ENCODE results near the gene LIN54. TPM values are rescaled to one million over a fixed set of nuclear protein-coding genes. Genes with fewer than 3 reads are reported as not detected.
"Not testable (repeated sequence)": the region's sequence is repeated elsewhere in the genome, so short reads cannot be mapped to it uniquely, and the experiment has no call there.

LIN54 gene
- total and polyA plus RNA-seq, 10 donors: 2.0 to 15.3 (median 12.5) TPM

DNA sequence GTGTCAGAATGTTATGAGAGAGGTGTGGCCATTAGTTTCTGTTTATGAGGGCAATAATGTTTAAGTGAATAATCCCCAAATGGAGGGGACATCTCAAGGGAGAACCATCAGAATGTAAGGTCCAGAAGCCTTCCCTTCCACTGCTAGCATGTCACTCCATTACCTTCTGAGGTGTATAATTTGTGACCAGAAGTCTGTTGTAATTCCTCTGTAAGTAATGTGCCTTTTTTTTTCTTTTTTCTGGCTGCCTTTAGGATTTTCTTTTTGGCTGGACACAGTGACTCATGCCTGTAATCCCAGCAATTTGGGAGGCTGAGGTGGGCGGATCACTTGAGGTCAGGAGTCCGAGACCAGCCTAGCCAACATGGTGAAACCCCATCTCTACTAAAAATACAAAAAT, 13.6 kb upstream of the LIN54 start:
- H3K27me3 ChIP-seq (replicated peaks in 1 of 7): no peaks in the 10 kb centered on the region

GRCh38 chr4:83023599-83023998, 13.0 kb upstream of the LIN54 start:
- H3K36me3 ChIP-seq; H3K27me3 ChIP-seq (replicated peaks in 1 of 7); DNase-seq; H3K4me1 ChIP-seq; intact Hi-C loops (cut with DNase I; ENCODE audit: low total_unique reads); H3K27ac ChIP-seq; H3K4me3 ChIP-seq: not testable (repeated sequence)
- 94 to 100% (median 97%) methylated on average over 1 of the region's 1 CpG for WGBS, 5 donors
- peaks cover 0 to 22% (median 16%) of the 10 kb centered on the region in 8 donors for H3K9me3 ChIP-seq

More for the DNA sequence above, 13.6 kb upstream of the LIN54 start:
- 74 to 90% (median 88%) methylated on average over 2 of the region's 2 CpGs for WGBS, 5 donors
- DNase-seq: no peak
- peaks cover 0 to 9% (median 0%) of the 10 kb centered on the region in 6 donors for H3K4me1 ChIP-seq
- H3K4me3 ChIP-seq: no peak overlapping the region
- no peaks in the 10 kb centered on the region for H3K36me3 ChIP-seq
- intact Hi-C loops (cut with DNase I; ENCODE audit: low total_unique reads): no loop called here
- TF ChIP-seq POLR2A (IDR thresholded peaks at IDR 0.05): no peak
- TF ChIP-seq CTCF (IDR thresholded peaks at IDR 0.05 in 8 of 11, conservative IDR thresholded peaks at IDR 0.05 in 3 of 11): no peak
- TF ChIP-seq POLR2AphosphoS5 (IDR thresholded peaks at IDR 0.05): no peak
- no peak overlapping the region for H3K27ac ChIP-seq
- H3K9me3 ChIP-seq: peaks cover 0 to 22% (median 16%) of the 10 kb centered on the region in 8 donors

- DNase-seq: no peak
- Histone ChIP-seq H3K4me3 (no peak overlapping the region), H3K27me3 (replicated peaks in 1 of 7) (no peaks in the 10 kb centered on the region), H3K27ac (peak overlapping the region in 4 of 8 donors; percentile 13 to 56 (median 40)), H3K4me1 (peaks cover 0 to 9% (median 0%) of the 10 kb centered on the region in 6 donors), H3K9me3 (peaks cover 0 to 22% (median 16%) of the 10 kb centered on the region in 8 donors), H3K36me3 (no peaks in the 10 kb centered on the region)
- intact Hi-C loops (cut with DNase I; ENCODE audit: low total_unique reads): no loop called here
- WGBS, 5 donors: 58 to 73% (median 63%) methylated on average over 2 of the region's 2 CpGs
- TF ChIP-seq CTCF (IDR thresholded peaks at IDR 0.05 in 8 of 11, conservative IDR thresholded peaks at IDR 0.05 in 3 of 11) (no peak), POLR2AphosphoS5 (IDR thresholded peaks at IDR 0.05) (peak in 1 of 3 donors; percentile 15)
Measured at GRCh38 chr4:83022724-83023450, 12.3 kb upstream of the LIN54 start.

GRCh38 chr4:83019794-83020494, 9.3 kb upstream of the LIN54 start:
- no peaks in the 10 kb centered on the region for H3K27me3 ChIP-seq (replicated peaks in 1 of 7)
- H3K4me1 ChIP-seq: peaks cover 0 to 6% (median 0%) of the 10 kb centered on the region in 6 donors
- intact Hi-C loops (cut with DNase I; ENCODE audit: low total_unique reads): loop anchor here (10.0 kb wide), 1 partner anchor 115 kb away; the partner anchor contains the start of gene THAP9
- WGBS, 5 donors: 66 to 74% (median 73%) methylated on average over 3 of the region's 3 CpGs
- no peaks in the 10 kb centered on the region for H3K36me3 ChIP-seq
- TF ChIP-seq POLR2A (IDR thresholded peaks at IDR 0.05): no peak
- TF ChIP-seq CTCF (IDR thresholded peaks at IDR 0.05 in 8 of 11, conservative IDR thresholded peaks at IDR 0.05 in 3 of 11): no peak
- no peak for TF ChIP-seq POLR2AphosphoS5 (IDR thresholded peaks at IDR 0.05)
- H3K27ac ChIP-seq: no peak overlapping the region
- peaks cover 0 to 12% (median 8%) of the 10 kb centered on the region in 8 donors for H3K9me3 ChIP-seq
- H3K4me3 ChIP-seq: no peak overlapping the region
- no peak for DNase-seq

All from spleen (tissue), 11 donors.